Hematopoietic multipotent progenitor cell (in vitro differentiated cells): ENCODE results near the gene KERA. TPM values are rescaled to one million over a fixed set of nuclear protein-coding genes. Genes with fewer than 3 reads are reported as not detected.
A peak's percentile ranks its signal among the peaks of the same experiment; 100 is the strongest.
"Not testable (repeated sequence)": the region's sequence is repeated elsewhere in the genome, so short reads cannot be mapped to it uniquely, and the experiment has no call there.

Experiments
- DNase-seq, 3 donors: peaks; one replicate each; pipeline ENCODE4 v3.0.0-alpha.2; 2011 to 2015; ENCODE audit warnings: low read depth in 2 of 3, low spot score in 2 of 3
- total RNA-seq: library from RNA; depleted of rRNA; stranded (reverse); fragments of >200 nt; gene quantifications from one replicate; pipeline ENCODE4 v1.2.3, GENCODE V29; 2012

Gene KERA
- total RNA-seq = not detected

DNA sequence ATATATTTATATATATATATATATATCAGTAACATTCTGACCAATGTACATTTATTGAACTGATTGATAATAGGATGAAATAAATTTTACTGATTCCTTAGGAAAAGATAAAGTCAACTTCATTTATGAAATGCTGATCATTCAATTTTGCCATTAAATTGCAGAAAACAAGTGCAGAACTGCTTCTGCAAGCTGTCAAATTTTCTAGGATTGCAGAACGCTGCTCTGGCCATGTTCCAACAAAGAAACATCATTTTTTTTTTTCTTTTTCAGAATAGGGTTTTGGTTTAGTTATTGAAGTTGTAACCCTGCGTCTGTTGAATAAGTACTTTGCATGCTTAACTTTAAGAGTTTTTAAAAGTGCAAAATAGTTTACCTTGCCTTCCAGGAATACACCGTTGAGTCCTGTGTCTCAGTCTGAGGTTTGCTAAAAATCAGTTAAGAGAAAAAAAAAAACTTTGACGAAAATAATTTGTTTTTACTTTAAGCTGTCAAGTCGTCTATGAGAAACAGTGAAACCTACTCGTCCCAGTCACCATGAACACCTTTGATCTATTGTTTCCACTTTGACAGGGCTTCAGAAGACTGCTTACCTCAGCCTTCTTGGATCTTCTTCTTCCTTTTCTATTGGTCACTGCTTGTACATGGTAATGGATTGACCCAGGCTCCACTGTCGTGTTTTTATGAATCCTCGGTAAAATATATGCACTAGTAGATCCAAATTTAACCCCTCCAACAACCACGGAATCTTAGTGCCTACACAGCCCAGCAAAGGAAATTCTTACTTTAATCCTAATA, at the start of gene KERA:
TSS of gene KERA (minus strand) at position 657 of the 798 bp plus-strand sequence. CDS start 1,743 bp downstream, outside the sequence.
- DNase-seq = no peak

DNA sequence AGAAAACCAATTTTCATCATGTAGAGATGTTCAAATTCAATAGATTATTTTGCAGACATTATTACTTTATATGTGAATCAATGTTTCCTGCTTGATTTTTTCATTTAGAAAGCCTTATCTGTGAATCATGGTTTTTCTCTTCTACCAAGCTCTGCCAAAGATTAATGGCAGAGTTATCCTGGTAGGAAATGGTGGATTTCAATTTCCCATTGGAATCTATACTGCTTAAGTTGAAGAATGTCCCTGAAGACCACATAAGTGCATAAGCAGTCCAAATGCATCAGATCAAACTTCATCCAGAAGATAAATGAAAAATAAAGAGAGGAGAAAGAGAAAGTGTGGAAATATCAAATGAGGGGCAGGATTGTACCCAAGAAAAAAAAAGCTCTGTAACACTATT, 48.5 kb upstream of the KERA start:
- no peak for DNase-seq

DNA sequence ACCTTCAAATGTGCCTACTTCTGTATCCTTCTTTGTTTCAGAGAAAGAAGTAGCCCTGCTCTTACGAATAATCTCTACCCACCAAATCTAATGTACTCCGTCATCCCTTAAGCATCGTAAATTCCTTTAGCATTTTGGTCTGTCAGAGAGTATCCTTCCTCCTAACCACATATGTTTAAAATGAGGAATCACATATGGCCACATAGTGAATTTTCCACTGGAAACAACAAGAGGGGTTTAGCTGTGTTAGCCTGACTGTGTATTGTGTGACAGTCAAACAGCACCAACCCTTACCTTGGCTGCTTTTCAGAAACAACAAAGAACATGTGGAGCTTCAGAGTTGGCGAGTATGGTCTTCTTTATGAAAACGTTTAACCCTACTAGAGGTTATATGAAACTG, 48.0 kb upstream of the KERA start:
- peak in 1 of 3 donors; percentile 47 for DNase-seq

DNA sequence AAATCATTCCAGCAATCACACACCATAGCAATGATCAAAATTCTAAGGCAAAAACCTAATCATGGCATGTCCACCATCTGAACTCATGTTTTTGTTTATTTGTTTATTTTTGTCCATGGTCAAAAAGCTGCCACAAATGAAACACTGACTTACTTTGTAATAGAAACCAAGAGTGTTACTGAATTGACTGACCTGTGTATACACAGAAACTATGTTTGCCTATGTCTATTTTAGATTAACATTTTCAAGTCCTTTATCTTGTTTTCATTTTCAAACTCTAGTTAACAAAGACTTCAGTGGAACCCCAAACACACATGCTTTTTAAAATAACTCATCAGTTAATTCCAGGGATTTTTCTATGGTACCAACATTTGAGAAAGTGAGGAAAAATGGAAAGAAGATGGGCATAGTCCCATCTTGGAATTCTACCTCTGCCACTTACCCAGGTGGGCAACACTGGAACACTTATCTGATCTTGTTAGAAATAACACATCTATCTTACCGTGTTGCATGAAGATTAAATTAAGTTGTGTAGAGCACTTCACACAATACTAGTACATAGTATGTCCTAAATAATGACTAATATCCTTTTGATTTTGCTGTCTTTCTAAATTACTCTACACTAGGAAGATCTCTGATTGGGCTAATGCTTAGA, 47.1 kb upstream of the KERA start:
- DNase-seq = no peak

DNA sequence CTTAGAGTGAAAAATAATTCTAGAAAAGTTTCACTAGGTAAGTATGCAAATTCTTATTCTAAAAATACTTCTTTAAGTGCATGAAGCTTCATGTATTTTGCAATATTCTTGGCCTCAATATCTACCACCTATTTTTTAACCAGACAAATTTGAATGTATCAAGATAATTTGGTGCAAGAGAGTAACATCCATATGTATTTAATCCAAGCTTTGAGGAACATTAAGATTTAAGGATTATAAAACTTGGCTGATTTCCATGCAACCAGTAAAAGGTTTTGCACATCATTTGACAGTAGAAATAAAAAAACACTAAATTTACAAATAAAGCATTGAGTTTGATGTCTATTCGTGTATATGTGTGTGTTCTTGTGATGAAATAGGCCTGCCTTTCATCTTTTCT, 45.8 kb upstream of the KERA start:
- DNase-seq = no peak

- no peak for DNase-seq
Measured at GRCh38 chr12:91103101-91103500, 45.3 kb upstream of the KERA start.

DNA sequence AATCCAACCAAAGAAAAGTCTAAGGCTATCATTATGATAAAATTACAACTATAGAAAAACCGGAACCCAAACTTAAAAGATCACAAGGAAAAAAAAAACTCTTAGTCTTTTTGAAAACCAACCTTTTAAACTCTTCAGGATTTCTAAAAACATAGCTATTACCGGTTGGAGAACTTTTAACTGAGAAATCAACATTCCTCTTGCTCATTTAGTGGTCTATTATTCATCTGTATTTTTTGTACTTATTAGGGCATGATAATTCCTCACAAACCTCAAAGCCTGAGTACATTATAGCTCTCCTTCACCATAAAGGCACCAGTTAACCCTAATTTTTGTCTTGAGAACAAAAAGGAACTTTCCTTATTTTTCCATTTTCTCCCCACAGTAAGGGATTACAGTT, 43.1 kb upstream of the KERA start:
- DNase-seq = no peak

- DNase-seq = no peak
Measured at GRCh38 chr12:91099836-91100235, 42.0 kb upstream of the KERA start.

DNA sequence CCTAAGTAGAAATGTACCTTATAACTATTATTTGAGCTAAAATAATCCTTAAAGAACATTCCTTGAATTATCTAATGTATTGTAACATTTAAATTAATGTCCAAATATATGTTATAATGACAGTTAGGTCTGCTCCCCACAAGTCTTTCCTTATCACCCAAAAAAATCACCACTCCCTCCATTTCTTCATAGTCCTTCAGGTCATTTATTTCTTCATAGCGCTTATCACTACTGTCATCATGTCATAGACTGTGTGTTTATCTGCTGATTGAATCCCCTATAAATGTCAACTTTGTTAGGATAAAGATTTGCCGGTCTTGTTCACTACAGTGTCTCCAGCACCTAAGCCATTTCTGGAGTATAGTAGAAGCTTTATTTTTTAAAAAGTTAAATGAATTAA, 41.5 kb upstream of the KERA start:
- DNase-seq = no peak

DNA sequence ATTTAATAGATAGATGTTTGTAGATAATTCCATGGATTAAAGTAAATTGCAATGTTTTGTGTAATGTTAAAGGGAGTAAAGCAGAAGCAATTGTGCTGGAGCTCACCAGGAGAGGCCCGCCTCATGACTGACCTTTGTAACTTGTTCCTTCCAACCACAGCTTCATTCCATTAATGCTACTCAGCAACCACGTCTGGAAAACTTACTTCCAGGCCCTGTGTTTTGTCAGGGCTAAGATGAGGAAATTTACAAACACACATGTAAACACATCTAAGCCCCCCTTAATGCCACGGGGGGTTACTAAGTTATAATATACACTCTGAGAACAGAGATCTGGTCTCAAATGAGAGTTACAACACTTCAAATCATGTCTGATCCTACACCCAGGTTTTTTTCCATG, 41.1 kb upstream of the KERA start:
- DNase-seq = no peak

- DNase-seq = no peak
Measured at GRCh38 chr12:91098461-91098860, 40.6 kb upstream of the KERA start.

DNA sequence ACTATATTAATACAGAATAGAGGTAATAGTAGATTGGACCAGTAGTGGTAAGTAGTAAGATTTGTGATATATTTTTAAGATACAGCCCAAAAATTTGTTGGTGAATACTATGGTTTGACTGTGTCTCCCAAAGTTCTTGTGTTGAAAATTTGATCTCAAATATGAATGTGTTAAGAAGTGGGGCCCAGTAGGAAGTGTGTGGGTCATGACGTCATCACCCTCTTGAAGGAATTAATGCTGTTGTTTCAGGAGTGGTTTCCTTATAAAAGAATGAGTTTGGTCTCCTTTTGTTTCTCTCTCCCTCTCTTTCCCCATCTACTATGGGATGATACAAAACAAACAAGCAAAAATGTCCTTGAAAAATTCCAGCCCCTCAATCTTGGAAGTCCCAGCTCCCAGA, 37.1 kb upstream of the KERA start:
- DNase-seq = no peak

- DNase-seq = no peak
Measured at GRCh38 chr12:91094032-91094662, 36.3 kb upstream of the KERA start.

DNA sequence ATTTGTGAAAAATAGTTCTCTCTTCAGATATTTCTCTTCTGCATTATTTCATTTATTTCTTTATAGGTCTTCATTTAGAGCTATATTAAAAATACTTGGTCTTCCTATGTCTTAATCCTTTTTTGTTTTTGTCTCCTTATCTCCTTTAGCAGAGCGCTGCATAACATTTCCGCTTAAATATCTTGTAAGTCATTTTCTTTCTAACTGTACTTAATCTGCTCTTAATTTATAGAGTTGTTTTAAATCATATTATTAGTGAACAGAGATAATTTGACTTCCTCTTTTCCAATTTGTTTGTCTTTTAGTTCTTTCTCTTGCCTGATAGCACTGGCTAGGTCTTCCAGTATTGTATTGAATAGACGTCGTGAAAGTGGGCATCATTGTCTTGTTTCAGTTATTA, 35.5 kb upstream of the KERA start:
- DNase-seq = peak in 1 of 3 donors; percentile 72

DNA sequence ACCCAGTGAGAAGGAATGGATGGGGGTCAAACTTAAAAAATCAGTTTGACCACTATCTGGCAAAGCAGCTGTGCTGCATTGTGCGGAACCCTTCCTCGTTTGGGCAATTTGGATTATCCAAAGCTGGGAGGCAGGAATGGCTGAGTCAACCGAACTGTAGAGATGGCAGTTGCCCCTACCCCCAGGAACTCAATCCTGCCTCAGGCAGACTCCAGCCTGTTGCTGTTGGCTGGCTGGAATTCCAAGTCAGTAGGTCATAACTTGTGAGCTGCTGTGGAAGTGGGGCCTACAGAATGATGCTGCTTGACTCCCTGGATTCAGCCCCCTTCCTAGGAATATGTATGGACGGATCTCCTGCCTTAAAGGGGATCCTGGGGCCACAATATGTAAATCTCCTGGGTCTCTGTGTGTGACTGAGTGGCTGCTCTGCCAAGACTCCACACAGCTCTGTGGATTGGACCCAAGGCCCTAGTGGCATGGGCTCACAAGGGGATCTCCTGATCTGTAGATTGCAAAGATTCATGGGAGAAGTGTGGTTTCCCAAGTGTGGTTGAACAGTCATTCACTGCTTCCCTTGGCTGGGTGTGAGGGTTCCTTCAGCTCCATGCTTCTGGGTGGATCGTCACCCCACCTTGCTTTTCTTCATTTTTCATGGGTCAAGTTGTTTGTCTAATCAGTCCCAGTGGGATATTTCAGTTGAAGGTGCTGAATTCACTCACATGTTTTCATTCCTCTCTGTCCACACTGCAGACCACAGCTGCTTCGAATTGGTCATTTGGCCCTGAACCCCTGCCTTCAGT, 34.3 kb upstream of the KERA start:
- DNase-seq = no peak

GRCh38 chr12:91089953-91090352, 32.1 kb upstream of the KERA start:
- not testable (repeated sequence) for DNase-seq

DNA sequence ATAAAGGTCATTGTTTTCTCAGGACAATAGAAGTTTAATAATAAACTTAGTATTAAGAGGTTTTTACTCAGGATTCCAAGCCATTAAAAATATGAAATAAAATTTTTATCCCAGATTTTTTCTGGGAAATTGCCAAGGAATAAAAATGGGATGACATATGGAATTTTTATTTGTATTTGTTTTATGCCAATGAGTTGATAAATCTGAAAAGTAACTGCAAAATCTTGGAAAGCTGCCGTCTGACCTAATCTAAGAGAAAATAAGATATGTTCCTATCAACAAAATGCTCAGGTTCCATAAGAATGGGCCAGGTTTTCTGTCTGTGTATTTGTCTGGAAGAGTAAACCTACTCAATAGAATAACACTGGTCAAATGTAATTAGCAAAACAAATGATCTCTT, 22.2 kb upstream of the KERA start:
- no peak for DNase-seq

DNA sequence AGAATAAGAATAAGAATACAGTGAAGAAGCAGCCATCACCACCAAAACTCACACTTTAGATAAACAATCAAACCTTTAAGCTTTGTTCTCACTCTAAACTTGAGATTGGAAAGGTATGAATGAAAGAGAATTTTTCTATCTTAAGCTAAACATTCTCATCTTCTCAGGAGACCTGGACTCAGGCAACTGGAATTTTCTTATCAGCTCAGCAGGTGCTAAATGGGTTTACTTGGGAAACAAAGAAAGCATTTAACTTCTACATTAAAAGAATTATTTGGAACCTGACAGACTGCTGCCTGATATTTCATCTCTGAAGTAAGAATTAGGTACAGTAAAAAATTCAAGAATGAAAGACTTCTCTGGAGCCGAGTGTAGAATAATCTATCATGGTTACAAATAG, 20.7 kb upstream of the KERA start:
- no peak for DNase-seq

GRCh38 chr12:91077228-91077954, 19.6 kb upstream of the KERA start:
- no peak for DNase-seq

DNA sequence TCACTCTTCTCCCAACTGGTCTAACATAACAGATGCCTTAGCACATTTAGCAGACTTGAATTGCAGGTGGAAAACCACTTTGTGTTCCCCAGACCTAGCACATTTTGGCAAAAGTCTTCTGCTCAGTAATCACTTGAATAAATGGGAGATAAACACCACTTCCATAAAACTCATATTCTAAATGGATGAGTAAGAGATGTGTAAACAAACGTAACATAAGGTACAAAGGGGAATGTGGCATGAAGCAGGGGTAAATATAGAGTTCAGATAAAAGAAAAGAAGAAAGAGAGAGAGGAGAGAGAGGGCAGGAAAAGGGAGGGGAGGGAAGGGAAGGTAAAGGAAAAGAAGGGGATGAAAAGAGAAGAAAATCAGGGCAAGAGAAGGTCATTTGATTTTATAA, 17.0 kb upstream of the KERA start:
- no peak for DNase-seq
